ENCODE results near the gene CTNNA3. TPM values are rescaled to one million over a fixed set of nuclear protein-coding genes. Genes with fewer than 3 reads are reported as not detected.

The CTNNA3 gene
- total RNA-seq, 6 donors from 2014 or later = 0.20 to 2.0 TPM; not detected in 4

GRCh38 chr10:67662415-67662814 is 33.6 kb downstream of the CTNNA3 start:
- DNase-seq = no peak
- ATAC-seq (ENCODE audit: low FRiP score in 2 of 2) = no peak
- Histone ChIP-seq H3K36me3 (no peaks in the 10 kb centered on the region), H3K4me1 (no peaks in the 10 kb centered on the region), H3K9me3 (no peaks in the 10 kb centered on the region), H3K27me3 (no peaks in the 10 kb centered on the region), H3K4me3 (no peak overlapping the region), H3K27ac (no peak overlapping the region)
- WGBS, 2 donors = 81 to 91% methylated on average over 3 of the region's 3 CpGs
- TF ChIP-seq, protein P1, sequence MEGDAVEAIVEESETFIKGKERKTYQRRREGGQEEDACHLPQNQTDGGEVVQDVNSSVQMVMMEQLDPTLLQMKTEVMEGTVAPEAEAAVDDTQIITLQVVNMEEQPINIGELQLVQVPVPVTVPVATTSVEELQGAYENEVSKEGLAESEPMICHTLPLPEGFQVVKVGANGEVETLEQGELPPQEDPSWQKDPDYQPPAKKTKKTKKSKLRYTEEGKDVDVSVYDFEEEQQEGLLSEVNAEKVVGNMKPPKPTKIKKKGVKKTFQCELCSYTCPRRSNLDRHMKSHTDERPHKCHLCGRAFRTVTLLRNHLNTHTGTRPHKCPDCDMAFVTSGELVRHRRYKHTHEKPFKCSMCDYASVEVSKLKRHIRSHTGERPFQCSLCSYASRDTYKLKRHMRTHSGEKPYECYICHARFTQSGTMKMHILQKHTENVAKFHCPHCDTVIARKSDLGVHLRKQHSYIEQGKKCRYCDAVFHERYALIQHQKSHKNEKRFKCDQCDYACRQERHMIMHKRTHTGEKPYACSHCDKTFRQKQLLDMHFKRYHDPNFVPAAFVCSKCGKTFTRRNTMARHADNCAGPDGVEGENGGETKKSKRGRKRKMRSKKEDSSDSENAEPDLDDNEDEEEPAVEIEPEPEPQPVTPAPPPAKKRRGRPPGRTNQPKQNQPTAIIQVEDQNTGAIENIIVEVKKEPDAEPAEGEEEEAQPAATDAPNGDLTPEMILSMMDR (IDR thresholded peaks at IDR 0.05) = no peak
- TF ChIP-seq POLR2A (IDR thresholded peaks at IDR 0.05) (no peak), EP300 (IDR thresholded peaks at IDR 0.05) (no peak), POLR2AphosphoS5 (IDR thresholded peaks at IDR 0.05) (no peak)

DNA sequence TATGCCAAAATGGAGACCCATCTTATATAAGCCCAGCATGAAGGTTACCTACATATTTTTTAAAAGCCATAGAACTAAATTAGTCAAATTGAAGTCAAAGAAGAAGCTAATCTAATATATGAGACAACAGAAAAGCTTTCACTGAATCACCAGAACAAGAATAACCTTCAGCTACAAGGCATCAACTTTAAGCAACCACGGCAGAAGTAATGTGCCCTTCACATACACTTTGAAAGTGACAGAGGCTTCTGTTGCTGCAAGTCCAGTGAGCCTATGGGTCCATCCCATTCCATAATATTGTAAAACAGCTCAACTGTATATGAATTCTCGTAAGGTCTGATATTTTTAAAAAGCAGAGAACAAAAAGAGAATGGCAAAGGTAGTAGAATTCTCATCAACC is 36.5 kb downstream of the CTNNA3 start:
- WGBS, 2 donors = 81 to 84% methylated on average over 2 of the region's 2 CpGs
- no peak overlapping the region for H3K4me3 ChIP-seq
- H3K9me3 ChIP-seq = no peaks in the 10 kb centered on the region
- TF ChIP-seq EP300 (IDR thresholded peaks at IDR 0.05) = no peak
- TF ChIP-seq, protein P1 (IDR thresholded peaks at IDR 0.05) = no peak
- DNase-seq = no peak
- H3K27me3 ChIP-seq = no peaks in the 10 kb centered on the region
- H3K4me1 ChIP-seq = no peaks in the 10 kb centered on the region
- no peak for ATAC-seq (ENCODE audit: low FRiP score in 2 of 2)
- H3K27ac ChIP-seq = no peak overlapping the region
- no peaks in the 10 kb centered on the region for H3K36me3 ChIP-seq

DNA sequence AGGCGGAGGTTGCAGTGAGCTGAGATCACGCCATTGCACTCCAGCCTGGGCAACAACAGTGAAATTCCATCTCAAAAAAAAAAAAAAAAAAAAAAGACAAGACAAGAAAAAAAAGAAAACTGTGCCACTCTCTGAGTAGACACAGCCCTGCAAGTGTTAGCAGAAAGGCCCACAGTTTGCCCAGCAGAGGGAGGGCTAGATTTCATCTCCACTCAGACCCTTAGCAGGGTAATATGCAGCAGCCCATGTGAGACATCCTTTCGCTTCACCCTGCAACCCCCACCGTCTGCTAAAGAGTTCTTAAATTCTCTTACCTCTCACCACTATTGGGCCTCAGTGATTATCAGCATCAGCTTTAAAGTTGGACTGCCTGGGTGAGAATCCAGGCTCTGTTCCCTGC is 38.2 kb downstream of the CTNNA3 start:
- Histone ChIP-seq H3K4me1 (no peaks in the 10 kb centered on the region), H3K36me3 (no peaks in the 10 kb centered on the region), H3K27me3 (no peaks in the 10 kb centered on the region), H3K4me3 (no peak overlapping the region), H3K27ac (no peak overlapping the region), H3K9me3 (no peaks in the 10 kb centered on the region)
- DNase-seq = no peak
- WGBS, 2 donors = 88 to 92% methylated on average over 4 of the region's 4 CpGs
- no peak for TF ChIP-seq EP300 (IDR thresholded peaks at IDR 0.05)
- no peak for TF ChIP-seq POLR2A (IDR thresholded peaks at IDR 0.05)
- TF ChIP-seq POLR2AphosphoS5 (IDR thresholded peaks at IDR 0.05) = no peak
- TF ChIP-seq, protein P1 (IDR thresholded peaks at IDR 0.05) = no peak
- no peak for ATAC-seq (ENCODE audit: low FRiP score in 2 of 2)

- no peak for TF ChIP-seq POLR2AphosphoS5 (IDR thresholded peaks at IDR 0.05)
- no peak for TF ChIP-seq POLR2A (IDR thresholded peaks at IDR 0.05)
- TF ChIP-seq EP300 (IDR thresholded peaks at IDR 0.05) = no peak
- TF ChIP-seq, protein P1 (IDR thresholded peaks at IDR 0.05) = no peak
- no peak for DNase-seq
- H3K36me3 ChIP-seq = no peaks in the 10 kb centered on the region
- 80 to 85% methylated on average over 4 of the region's 4 CpGs for WGBS, 2 donors
- no peak overlapping the region for H3K4me3 ChIP-seq
- ATAC-seq (ENCODE audit: low FRiP score in 2 of 2) = no peak
- H3K9me3 ChIP-seq = no peaks in the 10 kb centered on the region
- H3K27me3 ChIP-seq = no peaks in the 10 kb centered on the region
- H3K4me1 ChIP-seq = no peaks in the 10 kb centered on the region
- no peak overlapping the region for H3K27ac ChIP-seq
Measured at GRCh38 chr10:67650558-67650957, 45.4 kb downstream of the CTNNA3 start.

- Histone ChIP-seq H3K9me3 (no peaks in the 10 kb centered on the region), H3K27ac (no peak overlapping the region), H3K4me1 (no peaks in the 10 kb centered on the region), H3K36me3 (no peaks in the 10 kb centered on the region), H3K4me3 (no peak overlapping the region), H3K27me3 (no peaks in the 10 kb centered on the region)
- DNase-seq = no peak
- 85 to 89% methylated on average over 4 of the region's 4 CpGs for WGBS, 2 donors
- no peak for TF ChIP-seq POLR2A (IDR thresholded peaks at IDR 0.05)
- no peak for TF ChIP-seq EP300 (IDR thresholded peaks at IDR 0.05)
- TF ChIP-seq, protein P1 (IDR thresholded peaks at IDR 0.05) = no peak
- TF ChIP-seq POLR2AphosphoS5 (IDR thresholded peaks at IDR 0.05) = no peak
- no peak for ATAC-seq (ENCODE audit: low FRiP score in 2 of 2)
Measured at GRCh38 chr10:67648613-67649229, 47.3 kb downstream of the CTNNA3 start.

Data from upper lobe of left lung (tissue), 6 donors.